ENCODE results near the gene CDC42EP1.

Gene CDC42EP1

DNA sequence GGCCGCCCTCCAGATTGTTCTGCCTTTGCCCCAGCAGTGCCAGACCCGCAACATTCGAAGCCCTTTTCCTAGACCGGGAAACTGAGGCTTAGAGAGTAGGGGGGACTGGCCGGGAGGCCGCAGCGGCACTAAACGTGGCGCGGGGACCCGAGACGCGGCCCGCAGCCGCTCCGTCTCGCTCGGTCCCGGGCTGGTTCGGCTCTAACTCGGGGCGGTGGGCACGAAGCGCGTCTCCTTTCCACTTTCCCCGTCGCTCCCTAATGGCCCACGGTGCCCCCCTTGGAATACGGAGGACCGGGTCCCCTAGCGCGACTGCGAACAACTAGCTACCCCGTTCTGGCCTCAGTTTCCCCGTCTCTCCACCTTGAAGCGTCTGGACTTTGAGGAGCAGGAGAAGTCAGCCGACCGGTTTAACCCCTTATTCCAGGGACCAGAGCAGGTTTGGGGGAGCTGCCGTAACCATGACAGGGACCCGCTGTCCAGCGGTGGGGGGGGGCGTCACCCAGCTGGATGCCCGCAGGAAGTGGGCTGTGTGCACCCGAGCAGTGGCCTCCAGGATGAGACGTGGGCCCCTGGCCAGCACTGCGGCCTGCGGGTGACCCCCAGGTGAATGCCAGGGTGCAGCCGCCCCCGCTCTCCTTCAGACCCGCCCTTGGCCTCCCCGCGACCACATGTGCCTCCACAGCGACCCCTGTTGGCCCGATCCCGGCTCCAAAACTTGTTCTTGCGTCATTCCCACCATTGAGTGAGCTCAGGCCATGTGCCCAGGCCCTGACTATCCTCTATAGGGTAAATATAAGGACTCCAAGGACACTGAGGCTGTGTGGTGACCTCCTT, 1.1 kb downstream of the CDC42EP1 start:
- peak; percentile 69 for DNase-seq

DNA sequence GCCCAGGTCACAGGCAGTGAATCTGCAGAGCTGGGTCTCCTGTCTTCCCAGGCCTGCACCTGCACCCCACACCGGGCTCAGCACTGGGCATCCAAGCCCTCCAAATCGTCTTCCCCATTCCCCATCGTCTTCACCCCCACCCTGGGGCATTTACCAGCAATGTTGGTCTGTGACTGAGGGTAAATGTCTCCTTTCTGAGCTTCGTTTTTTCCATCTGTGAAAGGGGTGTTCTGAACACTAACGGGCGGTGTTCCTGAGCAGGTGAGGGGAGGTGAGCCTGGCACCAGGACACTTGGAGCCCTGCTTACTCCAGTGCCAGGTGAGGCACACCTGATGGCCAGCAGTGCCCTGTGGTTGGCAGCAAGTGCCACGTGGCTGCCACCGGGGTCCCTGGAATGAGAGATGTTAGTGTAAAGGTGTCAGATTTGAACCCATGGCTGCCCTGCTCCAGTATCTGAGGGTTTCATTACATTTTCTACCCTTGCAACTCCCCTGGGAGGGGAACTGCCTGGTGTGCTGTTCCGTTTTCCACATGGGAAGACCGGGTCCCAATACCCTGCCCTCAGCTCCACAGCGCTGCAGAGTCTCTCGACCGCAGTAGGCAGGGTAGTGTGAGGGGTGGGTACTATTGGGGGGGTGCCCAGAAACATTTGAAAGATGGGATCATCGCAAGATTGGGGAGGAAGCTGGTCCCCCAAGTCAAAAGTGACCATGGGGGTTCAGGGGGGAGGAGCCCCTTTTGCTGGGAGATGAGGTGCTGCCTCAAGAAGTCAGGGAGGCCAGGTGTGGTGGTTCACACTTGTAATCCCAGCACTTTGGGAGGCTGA, 2.0 kb downstream of the CDC42EP1 start:
- no peak for DNase-seq

DNA sequence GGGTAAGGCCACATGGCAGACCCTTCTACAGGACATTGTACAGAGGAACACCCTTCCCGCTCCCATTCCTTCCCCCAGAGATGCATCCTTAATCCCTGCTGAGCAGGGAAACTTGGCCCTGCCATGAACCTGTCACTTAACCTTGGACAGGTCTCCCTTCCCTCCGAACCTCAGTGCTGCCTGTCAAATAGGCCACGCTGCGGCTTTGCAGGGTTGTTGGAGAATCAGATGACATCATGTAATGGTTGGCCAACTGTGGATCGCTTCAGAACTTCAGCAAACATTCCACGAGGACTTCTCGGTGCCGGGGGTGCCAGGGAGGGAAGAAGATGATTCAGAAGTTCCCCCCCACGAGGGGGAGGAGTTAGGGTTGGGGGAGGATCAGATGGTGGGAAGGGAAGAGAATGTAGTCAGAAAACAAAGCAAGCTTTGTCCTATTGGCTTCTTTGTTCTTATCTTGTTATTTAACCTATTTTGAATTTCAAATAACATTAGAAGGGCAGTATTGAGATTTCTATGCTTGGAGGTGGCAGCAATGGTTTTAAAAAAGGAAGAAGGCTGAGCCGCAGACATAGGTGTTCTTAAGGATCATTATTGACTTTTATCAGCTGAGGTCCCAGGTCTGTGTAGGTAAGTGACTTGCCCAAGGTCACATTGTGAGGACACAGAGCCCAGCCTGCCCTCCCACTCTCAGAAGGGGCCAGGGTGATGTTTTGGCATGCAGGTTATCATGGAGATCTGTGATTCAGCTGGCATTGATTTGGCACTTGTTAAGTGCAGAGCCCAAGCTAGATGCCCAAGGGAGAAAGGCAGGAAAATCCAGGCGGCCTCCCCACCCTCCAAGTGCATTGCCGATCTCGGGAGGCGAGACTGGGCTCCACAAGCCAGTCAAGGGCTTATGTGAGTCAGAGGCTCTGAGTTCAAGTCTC, 3.1 kb downstream of the CDC42EP1 start:
- no peak for DNase-seq

DNA sequence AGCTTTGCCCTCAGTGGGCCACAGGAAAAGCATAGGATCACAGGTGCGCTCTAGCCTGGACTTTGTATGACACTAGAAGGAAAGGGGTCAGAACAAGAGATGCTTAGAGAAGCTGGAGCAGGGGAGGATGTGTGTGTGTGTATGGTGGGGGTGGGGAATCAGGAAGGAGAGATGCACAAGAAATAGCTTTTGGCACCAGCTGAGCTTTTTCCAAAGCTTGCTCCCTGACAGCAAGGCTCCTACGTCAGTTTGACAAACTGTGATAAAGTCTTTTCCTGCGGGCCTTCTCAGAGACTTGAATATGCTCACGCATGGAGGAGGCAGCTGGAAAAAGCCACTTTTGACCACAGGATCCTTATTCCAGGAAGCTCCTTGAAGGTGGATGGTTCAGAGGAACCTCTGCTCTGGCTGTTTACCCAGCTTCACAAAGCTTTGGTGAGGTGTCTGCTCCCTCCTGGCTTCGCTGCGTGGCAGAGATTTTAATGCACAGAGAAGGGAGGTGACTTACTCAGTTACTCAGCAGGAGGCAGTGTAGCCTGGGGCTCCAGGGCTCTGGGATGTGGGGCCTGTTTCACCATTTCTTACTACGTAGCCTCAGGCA, 3.9 kb downstream of the CDC42EP1 start:
- no peak for DNase-seq

DNA sequence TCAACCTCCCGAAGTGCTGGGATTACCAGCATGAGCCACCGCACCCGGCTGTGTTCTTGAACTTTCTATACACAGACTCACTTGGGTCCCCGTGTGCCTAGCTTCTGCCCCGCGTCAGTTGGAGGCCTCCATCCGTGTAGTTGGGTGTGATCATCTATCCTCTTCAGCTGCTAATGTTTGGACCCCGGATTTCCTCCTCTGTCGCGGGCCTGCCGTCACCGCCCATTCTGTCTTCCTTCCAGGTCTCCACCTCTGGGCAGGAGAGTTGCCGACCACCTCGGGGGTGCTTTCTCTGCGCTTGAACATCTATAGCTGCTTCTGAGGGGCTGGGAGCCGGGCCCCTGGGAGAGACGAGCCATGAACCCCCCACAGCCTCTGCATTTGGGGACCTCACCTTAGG, 5.5 kb downstream of the CDC42EP1 start:
- no peak for DNase-seq

DNA sequence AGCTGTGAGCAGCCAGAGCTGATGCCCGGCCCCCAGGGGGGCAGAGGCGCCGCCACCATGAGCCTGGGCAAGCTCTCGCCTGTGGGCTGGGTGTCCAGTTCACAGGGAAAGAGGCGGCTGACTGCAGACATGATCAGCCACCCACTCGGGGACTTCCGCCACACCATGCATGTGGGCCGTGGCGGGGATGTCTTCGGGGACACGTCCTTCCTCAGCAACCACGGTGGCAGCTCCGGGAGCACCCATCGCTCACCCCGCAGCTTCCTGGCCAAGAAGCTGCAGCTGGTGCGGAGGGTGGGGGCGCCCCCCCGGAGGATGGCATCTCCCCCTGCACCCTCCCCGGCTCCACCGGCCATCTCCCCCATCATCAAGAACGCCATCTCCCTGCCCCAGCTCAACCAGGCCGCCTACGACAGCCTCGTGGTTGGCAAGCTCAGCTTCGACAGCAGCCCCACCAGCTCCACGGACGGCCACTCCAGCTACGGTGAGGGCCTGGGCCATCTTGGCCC, 6.1 kb downstream of the CDC42EP1 start:
- peak; percentile 64 for DNase-seq

DNA sequence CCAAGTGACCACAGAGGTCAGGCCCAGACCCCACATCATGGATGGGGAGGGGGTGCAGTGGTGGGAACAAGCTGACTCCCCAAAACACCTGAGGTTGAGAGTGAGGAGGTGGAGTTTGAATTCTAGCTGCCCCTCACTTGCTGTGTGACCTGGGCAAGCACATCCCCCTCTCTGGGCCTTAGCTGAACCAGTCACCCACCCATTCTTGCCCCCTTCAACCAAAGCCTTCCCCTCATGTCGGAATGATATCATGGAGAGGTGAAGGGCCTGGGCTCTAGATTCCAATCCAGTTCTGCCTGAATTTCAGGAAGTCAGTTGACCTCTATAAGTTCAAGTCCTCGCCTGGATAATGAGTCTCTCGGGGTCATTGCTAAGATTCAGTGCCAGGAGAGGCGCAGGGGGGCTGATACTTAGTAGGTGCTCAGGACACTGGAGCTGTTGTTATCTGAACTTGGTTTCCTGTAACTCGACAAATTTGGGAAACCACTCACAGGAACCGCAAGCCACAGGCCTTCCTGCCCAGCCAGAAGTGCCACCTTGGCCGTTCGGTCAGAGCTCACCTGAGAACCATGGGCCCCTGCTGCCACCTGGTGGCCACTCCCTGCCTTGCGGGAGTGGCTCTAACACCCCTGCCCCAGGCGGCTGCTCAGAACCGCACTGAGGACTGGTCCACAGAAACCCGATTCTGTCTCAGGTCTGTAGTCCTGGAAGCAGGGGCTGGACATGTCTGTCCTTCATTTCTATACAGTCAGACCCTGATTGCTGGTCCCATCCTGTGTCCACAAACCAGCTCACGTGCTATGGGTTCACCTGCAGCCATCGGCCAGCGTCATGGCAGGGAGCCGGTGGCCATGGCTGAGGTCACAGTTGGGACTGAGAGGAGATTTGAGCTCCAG, 6.9 kb downstream of the CDC42EP1 start:
- peak; percentile 90 for DNase-seq

DNA sequence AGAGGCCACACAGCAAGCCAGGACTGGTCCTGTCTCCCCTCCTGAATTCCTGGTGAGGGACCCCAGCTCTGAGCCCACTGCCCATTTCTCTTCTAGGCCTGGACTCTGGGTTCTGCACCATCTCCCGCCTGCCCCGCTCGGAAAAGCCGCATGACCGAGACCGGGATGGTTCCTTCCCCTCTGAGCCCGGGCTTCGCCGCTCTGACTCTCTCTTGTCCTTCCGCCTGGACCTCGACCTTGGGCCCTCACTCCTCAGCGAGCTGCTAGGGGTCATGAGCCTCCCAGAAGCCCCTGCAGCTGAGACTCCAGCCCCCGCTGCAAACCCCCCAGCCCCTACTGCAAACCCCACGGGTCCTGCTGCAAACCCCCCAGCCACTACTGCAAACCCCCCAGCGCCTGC, 7.7 kb downstream of the CDC42EP1 start:
- DNase-seq = no peak

DNA sequence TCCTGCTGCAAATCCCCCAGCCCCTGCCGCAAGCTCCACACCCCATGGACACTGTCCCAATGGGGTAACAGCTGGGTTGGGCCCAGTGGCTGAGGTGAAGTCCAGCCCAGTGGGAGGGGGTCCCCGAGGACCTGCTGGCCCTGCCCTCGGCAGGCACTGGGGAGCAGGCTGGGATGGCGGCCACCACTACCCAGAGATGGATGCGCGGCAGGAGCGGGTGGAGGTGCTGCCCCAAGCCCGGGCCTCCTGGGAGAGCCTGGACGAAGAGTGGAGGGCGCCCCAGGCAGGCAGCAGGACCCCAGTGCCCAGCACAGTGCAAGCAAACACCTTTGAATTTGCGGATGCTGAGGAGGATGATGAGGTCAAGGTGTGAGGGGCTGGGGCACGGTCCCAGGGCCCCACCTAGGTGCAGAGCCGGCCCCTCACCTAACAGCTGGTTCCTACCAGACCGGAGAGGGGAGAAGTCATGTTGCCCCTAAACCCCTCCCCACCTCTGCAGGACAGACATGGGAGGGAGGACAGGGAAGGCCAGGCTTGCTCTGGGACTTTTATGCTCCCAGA, 8.2 kb downstream of the CDC42EP1 start:
- no peak for DNase-seq

DNA sequence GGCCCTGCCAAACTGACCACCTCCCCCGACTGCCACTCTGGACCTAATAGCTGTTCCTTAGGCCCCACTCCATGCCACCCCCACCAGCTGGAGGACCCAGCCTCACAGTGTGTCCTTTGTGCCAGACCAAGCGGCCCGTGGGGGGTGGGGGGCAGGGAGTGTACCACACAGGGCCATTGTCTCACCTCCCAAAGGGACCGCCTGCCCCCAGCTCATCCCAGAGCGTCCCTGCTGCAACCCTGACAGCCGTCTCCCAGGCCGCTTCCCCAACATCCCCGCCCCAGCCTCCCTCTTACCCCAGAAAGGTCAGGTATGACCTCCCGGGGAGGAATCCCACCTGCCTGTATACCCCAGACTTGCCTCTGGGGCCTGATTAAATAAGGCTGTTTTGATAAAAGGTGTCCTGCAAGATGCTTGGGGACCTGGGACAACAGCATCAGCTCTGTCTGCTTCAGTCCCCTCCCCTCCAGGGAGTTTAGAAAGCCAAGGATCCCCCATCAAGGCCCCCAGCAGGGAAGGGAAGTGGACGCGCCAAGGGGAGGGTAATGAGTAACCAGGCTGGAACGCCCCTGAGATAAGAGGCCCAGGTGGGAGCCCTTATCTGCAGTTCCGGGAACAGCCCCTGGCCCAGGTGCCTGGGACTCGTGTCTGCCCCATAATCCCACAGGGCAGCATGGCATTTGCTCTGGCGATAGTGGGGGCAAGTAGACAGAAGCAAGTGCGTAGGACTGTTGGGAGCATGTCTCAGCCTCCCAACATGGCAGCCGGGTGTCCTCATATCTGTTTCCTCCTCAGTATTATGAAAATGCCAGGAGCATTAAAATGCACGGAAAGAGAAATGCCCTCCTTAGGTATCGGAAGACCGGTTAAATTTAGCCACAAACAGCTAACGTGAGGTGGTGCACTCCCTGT, 9.0 kb downstream of the CDC42EP1 start:
- DNase-seq = no peak

DNA sequence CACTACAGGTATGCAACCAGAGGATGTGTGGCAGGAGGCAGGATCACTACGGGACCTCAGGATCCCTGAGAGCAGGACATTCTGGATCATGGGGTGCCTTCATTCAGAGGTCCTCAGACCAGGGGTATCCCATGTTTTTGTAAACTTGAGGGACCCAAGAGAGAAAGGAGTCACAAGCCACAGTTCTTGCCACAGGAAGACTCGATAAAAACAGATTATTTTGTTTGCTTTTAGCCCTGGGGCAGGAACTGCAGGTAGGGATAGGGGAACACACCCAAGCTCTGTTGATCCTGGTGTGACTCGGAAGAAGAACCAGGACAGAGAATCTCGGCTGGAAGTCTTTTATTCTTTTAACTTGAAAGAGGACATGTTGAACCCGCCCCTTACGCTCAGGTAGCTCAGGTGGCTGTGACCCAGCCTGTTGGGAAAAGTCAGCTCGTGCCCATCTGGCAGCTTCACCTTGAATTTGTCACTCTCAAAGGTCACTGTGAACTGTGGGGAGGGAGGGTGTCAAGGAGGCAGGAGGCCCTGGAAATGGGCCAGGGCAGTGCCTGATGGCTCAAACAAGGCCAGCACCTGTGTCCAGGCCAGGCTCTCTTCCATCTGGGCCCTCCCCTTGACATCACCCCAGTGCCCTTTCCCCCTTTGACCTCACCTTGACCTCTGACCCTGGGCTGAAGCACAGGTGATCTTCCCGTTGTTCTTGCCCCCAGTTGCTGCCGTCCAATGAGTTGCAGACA, 9.8 kb downstream of the CDC42EP1 start:
- DNase-seq = no peak

DNA sequence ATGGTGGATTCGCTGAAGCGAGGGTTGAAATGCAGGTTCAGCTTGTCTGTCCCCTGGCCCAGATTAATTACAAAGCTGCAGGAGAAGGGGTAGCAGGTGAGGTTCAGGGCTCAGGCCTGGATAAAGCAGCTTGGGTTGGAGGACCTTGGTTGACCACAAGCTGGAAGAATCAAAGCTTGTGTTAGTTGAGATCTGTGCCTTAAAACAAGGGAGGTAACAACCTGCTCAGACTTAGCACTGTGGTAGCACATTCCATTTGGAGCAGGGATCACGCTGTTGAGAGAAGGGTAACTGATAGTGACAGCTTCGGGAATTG, 10.3 kb downstream of the CDC42EP1 start:
- DNase-seq = no peak

DNA sequence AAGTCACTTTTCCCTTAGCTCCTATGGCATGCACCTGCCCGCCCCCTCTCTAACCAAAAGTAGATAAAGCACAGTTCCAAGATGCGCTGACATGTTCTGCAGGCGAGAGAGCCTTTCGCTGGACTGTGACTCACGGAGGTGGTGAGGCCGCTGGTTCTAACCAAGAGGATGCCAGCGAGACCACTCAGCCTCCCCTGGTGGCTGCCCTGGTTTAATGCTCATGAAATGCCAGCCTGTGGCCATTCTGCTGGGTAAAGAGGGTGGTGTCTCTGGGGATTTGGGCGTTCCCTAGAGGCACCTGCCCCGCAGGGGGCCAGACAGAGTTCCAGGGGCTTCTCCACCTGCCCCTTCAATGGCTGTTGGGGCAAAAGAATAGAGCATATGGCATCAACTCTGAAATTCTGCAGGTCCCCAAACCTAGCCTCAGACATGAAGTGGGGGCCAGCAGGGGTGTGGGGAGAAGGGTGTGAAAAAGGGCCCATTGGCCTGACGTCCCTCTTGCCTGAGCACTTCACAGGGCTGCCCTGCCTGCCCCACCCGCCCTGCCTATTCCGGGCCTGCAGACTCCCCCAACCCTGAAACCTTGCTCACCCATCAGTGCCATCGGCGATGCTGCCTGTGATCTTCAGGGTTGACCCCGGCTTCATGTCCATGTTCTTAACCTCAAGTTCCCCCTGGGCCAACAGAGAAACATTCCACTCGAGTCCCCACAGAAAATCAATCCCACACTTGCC, 11.1 kb downstream of the CDC42EP1 start:
- no peak for DNase-seq

DNA sequence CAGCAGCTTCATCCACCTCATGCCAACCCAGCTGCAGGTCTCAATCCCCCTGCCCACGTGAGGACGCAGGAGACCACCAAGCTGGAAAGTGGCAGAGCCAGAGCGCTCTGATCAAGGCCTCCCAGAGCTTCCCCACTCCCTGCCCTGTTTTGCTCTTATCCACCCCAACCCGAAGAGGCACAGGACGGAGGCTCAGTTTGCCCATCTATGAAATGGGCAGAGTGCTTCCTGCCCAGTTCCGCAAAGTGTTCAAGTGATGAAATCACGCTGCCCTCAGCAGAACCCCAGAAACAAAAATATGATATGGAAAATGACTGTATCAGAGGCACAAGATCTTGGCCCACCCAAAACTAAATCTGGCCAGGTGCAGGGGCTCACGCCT, 11.7 kb downstream of the CDC42EP1 start:
- no peak for DNase-seq

DNA sequence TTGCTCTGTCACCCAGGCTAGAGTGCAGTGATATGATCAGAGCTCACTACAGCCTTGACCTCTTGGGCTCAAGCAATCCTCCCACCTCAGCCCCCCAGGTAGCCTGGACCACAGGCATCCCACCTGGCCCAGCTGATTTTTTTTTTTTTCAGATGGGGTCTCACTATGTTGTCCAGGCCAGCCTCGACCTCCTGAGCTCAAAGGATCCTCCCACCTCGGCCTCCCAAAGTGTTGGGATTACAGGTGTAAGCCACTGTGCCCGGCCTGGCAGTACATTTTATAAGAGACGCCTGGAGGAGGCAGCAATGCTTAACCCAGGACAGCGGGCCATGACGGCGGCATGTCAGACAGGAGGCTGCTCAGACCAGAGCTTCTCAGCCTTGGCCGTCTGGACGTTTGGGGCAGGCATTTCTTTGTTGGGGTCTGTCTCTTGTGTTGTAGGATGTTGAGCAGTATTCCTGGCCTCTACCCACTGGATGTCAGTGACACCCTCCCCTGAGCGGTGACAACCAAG, 15.3 kb downstream of the CDC42EP1 start:
- DNase-seq = no peak

DNA sequence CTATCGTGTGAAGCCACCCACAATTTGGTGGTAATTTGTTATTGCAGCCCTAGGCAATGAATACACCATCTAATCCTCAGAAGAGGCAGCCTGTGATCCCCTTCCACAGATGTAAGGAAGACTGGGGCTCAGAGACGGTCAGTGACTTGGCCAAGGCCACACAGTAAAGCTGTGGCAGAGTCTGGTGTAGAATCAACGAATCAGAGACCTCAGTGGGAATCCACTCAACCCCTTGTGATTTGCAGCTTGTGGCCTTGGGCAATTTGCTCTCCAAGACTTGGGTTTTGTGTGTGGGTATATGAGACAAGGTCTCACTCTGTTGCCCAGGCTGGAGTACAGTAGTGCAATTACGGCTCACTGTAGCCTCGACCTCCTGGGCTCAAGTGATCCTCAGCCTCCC, 17.7 kb downstream of the CDC42EP1 start:
- DNase-seq = no peak

DNA sequence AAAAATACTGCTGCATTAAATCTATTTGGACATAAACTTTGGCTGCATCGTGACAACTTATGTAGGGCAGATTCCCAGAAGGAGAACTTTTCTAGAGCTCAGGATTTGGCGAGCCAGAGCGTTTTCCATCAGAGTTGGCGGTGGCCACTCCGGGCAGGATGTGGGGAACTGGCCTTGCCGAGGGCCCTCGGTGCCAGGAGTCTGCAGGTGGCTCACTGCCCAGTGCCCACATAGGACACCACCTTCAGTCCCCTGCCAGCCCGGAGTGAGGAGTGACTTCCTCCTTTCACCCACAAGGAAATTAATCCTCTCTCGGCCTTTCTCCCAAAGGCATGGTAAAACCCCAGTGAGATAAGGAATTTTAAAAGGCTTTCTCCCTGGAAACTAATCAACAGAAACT, 21.2 kb downstream of the CDC42EP1 start:
- DNase-seq = no peak

DNA sequence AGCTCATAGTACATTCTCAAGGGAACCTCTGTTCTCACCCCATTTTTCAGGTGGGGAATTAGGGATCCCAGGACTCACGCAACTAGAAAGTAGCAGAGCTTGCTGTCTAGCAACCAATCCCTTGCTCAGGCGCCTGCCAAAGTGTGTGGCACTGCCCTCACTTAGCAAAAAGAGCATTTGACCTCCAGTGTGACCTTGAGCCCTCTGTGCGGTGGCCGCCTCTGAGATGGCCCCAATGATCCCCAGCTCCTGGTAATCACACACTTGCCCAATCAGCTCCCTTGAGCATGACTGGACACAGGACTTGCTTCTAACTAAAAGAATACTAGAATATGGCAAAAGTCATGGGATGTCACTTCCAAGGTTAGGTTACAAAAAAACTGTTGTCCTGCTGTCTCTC, 22.2 kb downstream of the CDC42EP1 start:
- DNase-seq = no peak

All from CD4-positive, alpha-beta T cell treated with Interleukin-15 for 1 hour (primary cell).